MCF 10A (cell line): ENCODE data around the gene TAS2R41. TPM values are rescaled to one million over a fixed set of nuclear protein-coding genes. Genes with fewer than 3 reads are reported as not detected.
"Not testable (repeated sequence)": the region's sequence is repeated elsewhere in the genome, so short reads cannot be mapped to it uniquely, and the experiment has no call there.

Source experiments
- BruUV-seq: library from RNA; stranded (reverse); fragments of 400-500 nt; replicated peaks from 2 replicates; lab custom pipeline; 2021; lab: Mats Ljungman, UMichigan
- CTCF ChIA-PET: fragments of 300-600 bp; sonication (Branson Sonifier 250); formaldehyde crosslinking; extraction: SDS; loops from one replicate; lab custom pipeline; 2021; ENCODE audit warnings: antibody characterized with exemption, inconsistent platforms; lab: Yijun Ruan, JAX
- POLR2A ChIA-PET: fragments of 300-600, 350-650 bp; sonication (Branson Sonifier 250); formaldehyde crosslinking; extraction: SDS; loops from one replicate; lab custom pipeline; 2020; ENCODE audit warnings: antibody characterized with exemption, inconsistent platforms; lab: Yijun Ruan, JAX
- DNase-seq: peaks from one replicate; pipeline ENCODE4 v3.0.0-alpha.2; 2018; ENCODE audit not compliant: unreplicated experiment
- H3K27ac Mint-ChIP-seq: one replicate; pipeline ENCODE4 v1.8.0; 2022; ENCODE audit warnings: mild to moderate bottlenecking, low read depth, mixed read lengths; ENCODE audit not compliant: unreplicated experiment
- H3K27me3 Mint-ChIP-seq: one replicate; pipeline ENCODE4 v1.8.0; 2022; ENCODE audit warnings: mixed read lengths; ENCODE audit not compliant: insufficient read depth, unreplicated experiment
- H3K36me3 Mint-ChIP-seq: one replicate; pipeline ENCODE4 v1.8.0; 2022; ENCODE audit warnings: mild to moderate bottlenecking, moderate library complexity, mixed read lengths; ENCODE audit not compliant: insufficient read depth, unreplicated experiment
- H3K4me1 Mint-ChIP-seq: one replicate; pipeline ENCODE4 v1.8.0; 2022; ENCODE audit warnings: mixed read lengths; ENCODE audit not compliant: insufficient read depth, unreplicated experiment
- H3K4me3 Mint-ChIP-seq: one replicate; pipeline ENCODE4 v1.8.0; 2022; ENCODE audit warnings: mild to moderate bottlenecking, moderate library complexity, mixed read lengths; ENCODE audit not compliant: unreplicated experiment
- H3K9me3 Mint-ChIP-seq: one replicate; pipeline ENCODE4 v1.8.0; 2022; ENCODE audit warnings: mixed read lengths; ENCODE audit not compliant: unreplicated experiment
- intact Hi-C: fragments of 100-400 bp; cut with micrococcal nuclease; formaldehyde crosslinking; loops from 2 replicates; pipeline ENCODE4 v1.14.1; 2022
- total RNA-seq: library from RNA; stranded (reverse); gene quantifications from 2 replicates; pipeline ENCODE4 v1.2.3, GENCODE V29; 2022
- TF ChIP-seq, protein P1 (sequence below): fragments of 200-600 bp; IDR thresholded peaks from one replicate; pipeline ENCODE4 v1.8.0; 2022; ENCODE audit warnings: antibody characterized with exemption, mild to moderate bottlenecking; ENCODE audit not compliant: unreplicated experiment

Gene TAS2R41
- total RNA-seq, 1 experiment from 2014 or later, result not detected

- no peaks in the 10 kb centered on the region for H3K36me3 Mint-ChIP-seq
- no peaks in the 10 kb centered on the region for H3K4me1 Mint-ChIP-seq
- no peak for DNase-seq
- ChIA-PET CTCF (interaction anchor here (0.5 kb wide), 2 partner anchors 31 to 1106 kb away, joined by 3 to 6 read pairs; no protein-coding TSS in a partner anchor), POLR2A (no interaction called here)
- no peak overlapping the region for H3K4me3 Mint-ChIP-seq
- no peak overlapping the region for H3K27ac Mint-ChIP-seq
- BruUV-seq, result no TSS peak
- no peaks in the 10 kb centered on the region for H3K27me3 Mint-ChIP-seq
- H3K9me3 Mint-ChIP-seq, result no peaks in the 10 kb centered on the region
- intact Hi-C loops, result no loop called here
- TF ChIP-seq, protein P1, sequence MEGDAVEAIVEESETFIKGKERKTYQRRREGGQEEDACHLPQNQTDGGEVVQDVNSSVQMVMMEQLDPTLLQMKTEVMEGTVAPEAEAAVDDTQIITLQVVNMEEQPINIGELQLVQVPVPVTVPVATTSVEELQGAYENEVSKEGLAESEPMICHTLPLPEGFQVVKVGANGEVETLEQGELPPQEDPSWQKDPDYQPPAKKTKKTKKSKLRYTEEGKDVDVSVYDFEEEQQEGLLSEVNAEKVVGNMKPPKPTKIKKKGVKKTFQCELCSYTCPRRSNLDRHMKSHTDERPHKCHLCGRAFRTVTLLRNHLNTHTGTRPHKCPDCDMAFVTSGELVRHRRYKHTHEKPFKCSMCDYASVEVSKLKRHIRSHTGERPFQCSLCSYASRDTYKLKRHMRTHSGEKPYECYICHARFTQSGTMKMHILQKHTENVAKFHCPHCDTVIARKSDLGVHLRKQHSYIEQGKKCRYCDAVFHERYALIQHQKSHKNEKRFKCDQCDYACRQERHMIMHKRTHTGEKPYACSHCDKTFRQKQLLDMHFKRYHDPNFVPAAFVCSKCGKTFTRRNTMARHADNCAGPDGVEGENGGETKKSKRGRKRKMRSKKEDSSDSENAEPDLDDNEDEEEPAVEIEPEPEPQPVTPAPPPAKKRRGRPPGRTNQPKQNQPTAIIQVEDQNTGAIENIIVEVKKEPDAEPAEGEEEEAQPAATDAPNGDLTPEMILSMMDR, result no peak
Measured at GRCh38 chr7:143463556-143463955, 14.1 kb upstream of the TAS2R41 start.

- no peak overlapping the region for H3K27ac Mint-ChIP-seq
- ChIA-PET CTCF (no interaction called here), POLR2A (no interaction called here)
- H3K9me3 Mint-ChIP-seq, result no peaks in the 10 kb centered on the region
- H3K4me1 Mint-ChIP-seq, result no peaks in the 10 kb centered on the region
- no peaks in the 10 kb centered on the region for H3K36me3 Mint-ChIP-seq
- TF ChIP-seq, protein P1, result no peak
- DNase-seq, result no peak
- H3K4me3 Mint-ChIP-seq, result no peak overlapping the region
- BruUV-seq, result no TSS peak
- intact Hi-C loops, result no loop called here
- H3K27me3 Mint-ChIP-seq, result no peaks in the 10 kb centered on the region
Measured at GRCh38 chr7:143463957-143464356, 13.7 kb upstream of the TAS2R41 start.

DNA sequence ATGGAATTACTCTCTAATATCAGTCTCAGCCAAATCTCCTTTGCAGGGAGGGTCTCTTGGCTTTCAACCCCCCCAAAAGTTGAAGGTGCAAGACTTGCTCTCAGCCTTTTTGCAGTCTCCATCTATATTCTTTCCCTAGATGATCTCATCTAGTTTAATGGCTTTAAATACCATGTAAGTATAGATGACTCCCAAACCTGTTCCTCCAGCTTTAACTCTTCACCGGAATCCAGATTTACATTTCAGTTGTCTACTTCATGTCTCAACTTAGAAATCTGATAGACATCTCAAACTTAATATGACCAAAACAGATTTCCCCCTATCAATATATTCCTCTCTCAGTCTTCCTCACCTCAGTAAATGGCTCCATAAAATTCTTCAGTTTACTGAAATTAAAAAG, 9.9 kb upstream of the TAS2R41 start:
- no peak overlapping the region for H3K4me3 Mint-ChIP-seq
- TF ChIP-seq, protein P1, result no peak
- no peaks in the 10 kb centered on the region for H3K36me3 Mint-ChIP-seq
- H3K27me3 Mint-ChIP-seq, result no peaks in the 10 kb centered on the region
- ChIA-PET CTCF (interaction anchor here (0.6 kb wide), 2 partner anchors 225 to 269 kb away, joined by 3 read pairs; no protein-coding TSS in a partner anchor), POLR2A (no interaction called here)
- intact Hi-C loops, result no loop called here
- BruUV-seq, result no TSS peak
- no peak overlapping the region for H3K27ac Mint-ChIP-seq
- H3K4me1 Mint-ChIP-seq, result peaks cover 11% of the 10 kb centered on the region
- no peaks in the 10 kb centered on the region for H3K9me3 Mint-ChIP-seq
- DNase-seq, result no peak

GRCh38 chr7:143472071-143472689, 5.5 kb upstream of the TAS2R41 start:
- H3K27ac Mint-ChIP-seq, H3K27me3 Mint-ChIP-seq, intact Hi-C loops, H3K4me3 Mint-ChIP-seq, H3K36me3 Mint-ChIP-seq, BruUV-seq: not testable (repeated sequence)
- DNase-seq, result peak; percentile 72
- H3K9me3 Mint-ChIP-seq, result peaks cover 15% of the 10 kb centered on the region
- POLR2A ChIA-PET, result interaction anchor here (1.4 to 1.7 kb wide), 2 partner anchors 8 to 20 kb away, joined by 3 to 4 read pairs; no protein-coding TSS in a partner anchor
- peaks cover 12% of the 10 kb centered on the region for H3K4me1 Mint-ChIP-seq
- CTCF ChIA-PET, result interaction anchor here (0.6 to 1.2 kb wide), 2 partner anchors 53 to 90 kb away, joined by 3 read pairs; no protein-coding TSS in a partner anchor
